B cell (primary cell): ENCODE measurements around the gene ALKBH5. TPM values are rescaled to one million over a fixed set of nuclear protein-coding genes. Genes with fewer than 3 reads are reported as not detected.

ENCODE experiments used
- ATAC-seq: fragments of 200-7000 bp; cut with Tn5 transposase; one replicate; pipeline ENCODE4 v1.10.0; 2021; ENCODE audit warnings: low read depth, mild to moderate bottlenecking, moderate number of reproducible peaks, moderate library complexity
- CTCF ChIA-PET: fragments of 350-600 bp; sonication (Branson Sonifier 250); formaldehyde crosslinking; loops from one replicate; lab custom pipeline; 2021; ENCODE audit warnings: antibody characterized with exemption, inconsistent platforms; lab: Charles Lee
- POLR2A ChIA-PET: fragments of 350-600 bp; sonication (Branson Sonifier 250); formaldehyde crosslinking; loops from one replicate; lab custom pipeline; 2021; ENCODE audit warnings: antibody characterized with exemption; lab: Charles Lee
- DNase-seq: peaks from one replicate; pipeline ENCODE4 v3.0.0; 2013
- H2AFZ ChIP-seq: 2 replicates; pipeline ENCODE4 v1.6.1; 2012; ENCODE audit warnings: mild to moderate bottlenecking, low read depth, low read length; ENCODE audit not compliant: insufficient read depth, poor library complexity, severe bottlenecking
- H3K27ac ChIP-seq, 2 donors: 1 replicate in 1 of 2; 2 replicates in 1 of 2; pipeline ENCODE4 v1.5.1; 2012 to 2013; ENCODE audit warnings: low read length in 2 of 2, mild to moderate bottlenecking in 2 of 2, moderate library complexity in 1 of 2
- H3K27me3 ChIP-seq, 4 experiments: fragments of 200-600 bp in 1 of 4; sonication (generic) in 1 of 4; replicated peaks in 1 of 4; 1 replicate in 2 of 4; 2 replicates in 2 of 4; pipeline versions ENCODE4 v1.6.1 to v1.7.0; 2013 to 2016; ENCODE audit warnings: low read length in 3 of 4, mild to moderate bottlenecking in 2 of 4, mixed read lengths in 1 of 4, moderate library complexity in 1 of 4; ENCODE audit not compliant: insufficient read depth in 4 of 4, control insufficient read depth in 3 of 4; ENCODE audit errors: control extremely low read depth in 1 of 4
- H3K36me3 ChIP-seq, 2 experiments: replicated peaks in 1 of 2; 1 replicate in 1 of 2; 2 replicates in 1 of 2; pipeline versions ENCODE4 v1.6.1 to v1.7.1; 2013; ENCODE audit warnings: low read length in 1 of 2; ENCODE audit not compliant: insufficient read depth in 2 of 2, control insufficient read depth in 1 of 2; ENCODE audit errors: control extremely low read depth in 1 of 2, extremely low read depth in 1 of 2
- H3K4me1 ChIP-seq, 2 donors: fragments of 200-600 bp in 1 of 2; sonication (generic) in 1 of 2; 1 replicate in 1 of 2; 2 replicates in 1 of 2; pipeline versions ENCODE4 v1.5.1 to v1.6.1; 2013 to 2017; ENCODE audit warnings: low read length in 2 of 2; ENCODE audit not compliant: control insufficient read depth in 2 of 2, insufficient read depth in 2 of 2
- H3K4me2 ChIP-seq: replicated peaks from 2 replicates; pipeline ENCODE3; 2012; ENCODE audit warnings: mild to moderate bottlenecking, low read depth, low read length; ENCODE audit not compliant: poor library complexity, severe bottlenecking
- H3K4me3 ChIP-seq, 5 experiments: fragments of 200-600 bp in 1 of 5; sonication (generic) in 1 of 5; 1 replicate in 3 of 5; 2 replicates in 2 of 5; pipeline versions ENCODE4 v1.5.1 to v1.7.0; 2011 to 2016; ENCODE audit warnings: low read length in 4 of 5, mild to moderate bottlenecking in 4 of 5, low read depth in 2 of 5, control low read depth in 1 of 5, moderate library complexity in 1 of 5; ENCODE audit not compliant: insufficient read depth in 1 of 5; ENCODE audit errors: control extremely low read depth in 1 of 5, extremely low read depth in 1 of 5
- H3K79me2 ChIP-seq: fragments of 200-600 bp; sonication (generic); one replicate; pipeline ENCODE4 v1.6.0; 2016; ENCODE audit warnings: low read length; ENCODE audit not compliant: control insufficient read depth, insufficient read depth
- H3K9ac ChIP-seq: fragments of 200-600 bp; sonication (generic); 2 replicates; pipeline ENCODE4 v1.6.1; 2017; ENCODE audit warnings: mild to moderate bottlenecking, low read length, moderate library complexity
- H3K9me3 ChIP-seq, 3 donors: one replicate each; pipeline versions ENCODE4 v1.6.1 to v1.7.1; 2013; ENCODE audit warnings: low read length in 2 of 3; ENCODE audit not compliant: control insufficient read depth in 2 of 3, insufficient read depth in 1 of 3; ENCODE audit errors: control extremely low read depth in 1 of 3
- H4K20me1 ChIP-seq: 2 replicates; pipeline ENCODE4 v1.6.0; 2012; ENCODE audit warnings: mild to moderate bottlenecking, low read length; ENCODE audit not compliant: insufficient read depth, control insufficient read depth, poor library complexity, severe bottlenecking
- H3K27ac Mint-ChIP-seq: one replicate; pipeline ENCODE4 v1.8.0; 2021; ENCODE audit warnings: mixed read lengths
- H3K27me3 Mint-ChIP-seq: one replicate; pipeline ENCODE4 v1.8.0; 2021; ENCODE audit warnings: mixed read lengths
- H3K4me1 Mint-ChIP-seq: one replicate; pipeline ENCODE4 v1.8.0; 2021; ENCODE audit warnings: mixed read lengths
- H3K4me3 Mint-ChIP-seq: one replicate; pipeline ENCODE4 v1.8.0; 2021; ENCODE audit warnings: mixed read lengths
- H3K9me3 Mint-ChIP-seq: one replicate; pipeline ENCODE4 v1.8.0; 2022; ENCODE audit warnings: mixed read lengths; ENCODE audit not compliant: insufficient read depth
- EZH2 ChIP-seq: IDR thresholded peaks from 2 replicates; pipeline ENCODE4 v1.6.1; 2012; ENCODE audit warnings: borderline replicate concordance, low read depth, mild to moderate bottlenecking, moderate library complexity, low read length; ENCODE audit not compliant: insufficient read depth, poor library complexity, severe bottlenecking
- WGBS: methylation state at CpG from one replicate; pipeline ENCODE4 v1.1.5; 2013; ENCODE audit warnings: missing lambda C conversion rate; ENCODE audit not compliant: insufficient coverage; 5-methylcytosine and 5-hydroxymethylcytosine counted together
- intact Hi-C: fragments of 100-400 bp; cut with micrococcal nuclease; formaldehyde crosslinking; loops from one replicate; pipeline ENCODE4 v1.10.0; 2022
- polyA plus RNA-seq: library from polyadenylated mRNA; depleted of rRNA; stranded (reverse); fragments of >200 nt; gene quantifications from 2 replicates; pipeline ENCODE4 v1.2.3, GENCODE V29; 2012
- total RNA-seq, 2 donors: library from RNA; stranded (reverse); fragments of 120-200 nt in 1 of 2; gene quantifications; 1 replicate in 1 of 2; 2 replicates in 1 of 2; pipeline versions ENCODE4 v1.2.3 to v1.2.4, GENCODE V29; 2013 to 2022
- TF ChIP-seq, protein P1 (sequence below): fragments of 200-600 bp; IDR thresholded peaks from one replicate; pipeline ENCODE4 v1.8.0; 2022; ENCODE audit warnings: antibody characterized with exemption, mild to moderate bottlenecking

The ALKBH5 gene
- total and polyA plus RNA-seq, 2 donors (not counting 1 experiment from before 2014, with no cell fraction given): 63.3 to 104 TPM

DNA sequence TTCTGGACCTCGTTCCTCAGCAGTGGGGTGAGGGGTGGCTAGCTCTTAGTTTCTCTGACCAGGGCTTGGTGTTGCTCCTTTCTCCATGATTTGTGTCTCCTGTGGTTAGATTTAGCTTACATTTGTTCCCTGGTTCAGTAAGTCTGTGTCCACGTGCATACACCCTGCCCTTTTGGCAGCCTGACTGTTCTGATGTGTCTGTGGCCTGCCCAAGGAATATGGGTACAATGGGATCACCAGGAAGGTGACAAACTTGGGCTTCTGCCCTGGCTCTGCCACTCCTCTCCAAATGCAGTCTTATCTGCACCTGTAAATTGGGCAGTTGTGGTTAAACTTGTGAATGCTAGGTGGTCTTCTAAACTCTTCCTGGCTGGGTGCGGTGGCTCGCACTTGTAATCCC is 17.5 kb downstream of the ALKBH5 start:
- H4K20me1 ChIP-seq: peaks cover 99% of the 10 kb centered on the region
- DNase-seq (no peak), ATAC-seq (no peak)
- no peak overlapping the region for H2AFZ ChIP-seq
- H3K27me3 ChIP-seq: no peaks in the 10 kb centered on the region
- no peak overlapping the region for H3K27ac ChIP-seq
- H3K36me3 ChIP-seq: peaks cover 11 to 67% of the 10 kb centered on the region in 2 experiments
- no peak overlapping the region for H3K9ac ChIP-seq
- Mint-ChIP-seq H3K27me3 (no peaks in the 10 kb centered on the region), H3K4me1 (peaks cover 20% of the 10 kb centered on the region), H3K4me3 (no peak overlapping the region), H3K9me3 (no peaks in the 10 kb centered on the region), H3K27ac (no peak overlapping the region)
- WGBS: 95% methylated on average over 4 of the region's 4 CpGs
- TF ChIP-seq, protein P1, sequence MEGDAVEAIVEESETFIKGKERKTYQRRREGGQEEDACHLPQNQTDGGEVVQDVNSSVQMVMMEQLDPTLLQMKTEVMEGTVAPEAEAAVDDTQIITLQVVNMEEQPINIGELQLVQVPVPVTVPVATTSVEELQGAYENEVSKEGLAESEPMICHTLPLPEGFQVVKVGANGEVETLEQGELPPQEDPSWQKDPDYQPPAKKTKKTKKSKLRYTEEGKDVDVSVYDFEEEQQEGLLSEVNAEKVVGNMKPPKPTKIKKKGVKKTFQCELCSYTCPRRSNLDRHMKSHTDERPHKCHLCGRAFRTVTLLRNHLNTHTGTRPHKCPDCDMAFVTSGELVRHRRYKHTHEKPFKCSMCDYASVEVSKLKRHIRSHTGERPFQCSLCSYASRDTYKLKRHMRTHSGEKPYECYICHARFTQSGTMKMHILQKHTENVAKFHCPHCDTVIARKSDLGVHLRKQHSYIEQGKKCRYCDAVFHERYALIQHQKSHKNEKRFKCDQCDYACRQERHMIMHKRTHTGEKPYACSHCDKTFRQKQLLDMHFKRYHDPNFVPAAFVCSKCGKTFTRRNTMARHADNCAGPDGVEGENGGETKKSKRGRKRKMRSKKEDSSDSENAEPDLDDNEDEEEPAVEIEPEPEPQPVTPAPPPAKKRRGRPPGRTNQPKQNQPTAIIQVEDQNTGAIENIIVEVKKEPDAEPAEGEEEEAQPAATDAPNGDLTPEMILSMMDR: no peak
- TF ChIP-seq EZH2: no peak
- peaks cover 67% of the 10 kb centered on the region for H3K79me2 ChIP-seq
- no peak overlapping the region for H3K4me2 ChIP-seq
- ChIA-PET POLR2A (no interaction called here), CTCF (interaction anchor here (1.2 to 1.5 kb wide), 2 partner anchors 15 to 17 kb away, joined by 4 to 8 read pairs; no protein-coding TSS in a partner anchor)
- no peaks in the 10 kb centered on the region for H3K4me1 ChIP-seq
- no peaks in the 10 kb centered on the region for H3K9me3 ChIP-seq
- H3K4me3 ChIP-seq: no peak overlapping the region
- intact Hi-C loops: no loop called here

DNA sequence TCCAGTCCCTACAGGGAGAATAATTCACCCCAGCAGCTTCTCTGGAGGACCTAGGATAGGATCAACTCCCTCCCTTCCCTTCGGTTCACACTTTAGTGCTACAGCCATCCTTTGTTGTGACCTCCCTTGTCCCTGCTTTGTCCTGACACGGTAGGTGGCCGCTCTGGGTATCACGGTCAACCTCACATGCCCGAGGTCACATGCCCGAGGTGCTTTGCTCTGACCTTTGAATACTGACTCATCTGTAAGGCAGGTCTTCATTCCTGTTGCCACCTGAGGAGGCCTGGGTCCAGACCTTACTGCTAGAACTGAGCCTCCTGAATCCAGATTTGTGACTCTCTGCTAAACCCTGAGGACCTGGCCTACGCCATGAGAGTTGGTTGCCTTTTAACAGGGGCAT is 19.7 kb downstream of the ALKBH5 start:
- Mint-ChIP-seq H3K9me3 (no peaks in the 10 kb centered on the region), H3K4me1 (peaks cover 12% of the 10 kb centered on the region), H3K27ac (no peak overlapping the region), H3K4me3 (no peak overlapping the region), H3K27me3 (no peaks in the 10 kb centered on the region)
- H3K36me3 ChIP-seq: peaks cover 8 to 66% of the 10 kb centered on the region in 2 experiments
- DNase-seq (no peak), ATAC-seq (no peak)
- no peaks in the 10 kb centered on the region for H3K27me3 ChIP-seq
- H3K27ac ChIP-seq: no peak overlapping the region
- CTCF ChIA-PET: interaction anchor here (2.0 kb wide), 1 partner anchor 13 kb away, joined by 8 read pairs; no protein-coding TSS in a partner anchor
- no peak overlapping the region for H3K4me3 ChIP-seq
- POLR2A ChIA-PET: no interaction called here
- H3K79me2 ChIP-seq: peaks cover 46% of the 10 kb centered on the region
- H3K4me2 ChIP-seq: no peak overlapping the region
- intact Hi-C loops: no loop called here
- H2AFZ ChIP-seq: no peak overlapping the region
- H4K20me1 ChIP-seq: peaks cover 99% of the 10 kb centered on the region
- H3K4me1 ChIP-seq: no peaks in the 10 kb centered on the region
- no peaks in the 10 kb centered on the region for H3K9me3 ChIP-seq
- no peak overlapping the region for H3K9ac ChIP-seq
- WGBS: 100% methylated on average over 7 of the region's 7 CpGs
- TF ChIP-seq, protein P1: no peak
- no peak for TF ChIP-seq EZH2
